Stimulated activated CD4-positive, alpha-beta T cell treated with anti-CD3 and anti-CD28 coated beads, Interleukin-15, amount 100 ng/mL, for 1 hour (primary cell): ENCODE results near the gene MRPS23.

Experiments
- DNase-seq, 2 donors: peaks; one replicate each; pipeline ENCODE4 v3.0.0-alpha.2; 2020; ENCODE audit warnings: low read depth in 1 of 2, low spot score in 1 of 2

The MRPS23 gene

GRCh38 chr17:57803021-57803420 lies 46.8 kb downstream of the MRPS23 start:
- DNase-seq = no peak

DNA sequence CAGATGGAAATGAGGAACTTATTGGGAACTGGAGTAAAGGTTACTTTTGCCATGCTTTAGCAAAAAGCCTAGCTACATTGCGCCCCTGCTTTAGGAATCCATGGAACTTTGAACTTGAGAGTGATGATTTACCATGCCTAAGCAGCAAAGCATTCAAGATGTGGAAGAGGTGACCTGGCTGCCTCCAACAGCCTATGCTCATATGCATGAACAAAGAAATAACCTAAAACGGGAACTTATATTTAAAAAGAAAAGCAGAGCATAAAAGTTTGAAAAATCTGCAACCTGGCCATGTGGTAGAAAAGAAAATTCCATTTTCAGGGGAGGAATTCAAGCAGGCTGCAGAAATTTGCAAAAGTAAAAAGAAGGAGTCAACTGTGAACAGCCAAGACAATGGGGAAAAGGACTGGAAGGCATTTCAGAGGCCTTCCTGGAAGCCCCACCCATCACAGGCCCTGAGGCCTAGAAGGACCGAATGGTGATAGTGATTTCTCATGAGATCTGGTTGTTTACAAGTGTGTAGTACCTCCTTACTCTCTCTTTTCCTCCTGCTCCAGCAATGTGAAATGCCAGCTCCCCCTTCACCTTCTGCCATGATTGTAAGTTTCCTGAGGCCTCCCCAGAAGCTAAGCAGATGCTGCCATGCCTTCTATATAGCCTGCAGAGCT lies 48.7 kb downstream of the MRPS23 start:
- DNase-seq = no peak

DNA sequence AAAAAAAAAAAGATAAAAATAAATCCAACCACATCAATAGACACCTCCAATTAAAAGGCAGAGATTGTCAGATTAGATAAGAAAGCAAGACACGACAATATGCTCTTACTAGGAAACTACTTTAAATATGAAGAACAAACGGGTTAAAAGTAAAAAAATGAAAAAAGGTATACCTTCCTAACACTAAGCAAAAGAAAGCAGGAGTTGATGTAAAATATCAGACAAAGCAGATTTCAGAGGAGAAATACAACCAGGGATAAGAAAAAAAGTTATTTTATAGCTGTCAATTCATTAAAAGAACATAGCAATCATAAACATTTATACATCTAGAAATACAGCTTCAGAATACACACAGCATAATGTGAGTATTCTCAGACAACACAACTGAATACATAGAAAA lies 55.0 kb downstream of the MRPS23 start:
- no peak for DNase-seq

DNA sequence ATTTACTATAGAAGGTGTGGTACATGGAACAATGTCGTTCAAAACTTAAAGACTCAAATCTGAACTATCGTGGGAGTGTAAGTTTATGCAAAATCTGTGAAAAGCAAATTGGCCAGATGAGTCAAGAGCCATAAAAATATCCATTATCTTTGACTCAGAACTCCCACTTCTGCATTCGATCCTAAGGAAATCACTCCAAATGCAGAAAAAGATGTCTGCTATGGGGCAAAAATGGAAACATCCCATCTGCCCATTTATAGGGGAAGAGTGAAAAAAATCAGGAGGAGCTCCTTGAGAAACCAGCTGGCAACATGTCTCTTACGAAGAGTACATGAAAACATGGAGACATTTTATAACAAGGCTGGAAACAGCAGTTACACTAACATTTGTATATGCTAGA lies 61.1 kb downstream of the MRPS23 start:
- no peak for DNase-seq

DNA sequence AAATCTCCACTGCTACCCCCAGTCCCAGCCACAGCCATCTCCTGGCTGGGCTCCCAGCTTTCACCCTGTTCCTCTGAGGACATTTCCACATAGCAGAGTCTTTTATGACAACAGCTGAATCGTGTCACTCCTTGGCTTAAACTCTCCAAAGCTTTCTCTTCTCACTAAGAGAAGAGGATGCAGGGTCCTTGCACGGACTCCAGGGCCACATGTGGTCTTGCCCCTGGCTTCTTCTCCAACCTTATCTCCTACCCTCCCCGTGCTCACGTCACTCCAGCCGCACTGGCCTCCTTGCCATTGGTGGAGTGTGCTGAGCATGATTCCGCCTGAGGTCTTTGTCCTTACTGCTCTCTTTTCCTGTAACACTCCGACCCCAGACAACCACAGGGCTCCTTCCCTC lies 64.8 kb downstream of the MRPS23 start:
- no peak for DNase-seq
